Stomach smooth muscle (tissue), 2 donors: ENCODE data around the gene TTLL5.

ENCODE experiments used
- H3K27ac ChIP-seq: one replicate; pipeline ENCODE4 v1.7.0; 2013; ENCODE audit warnings: mild to moderate bottlenecking, low read length, inconsistent platforms
- H3K27me3 ChIP-seq, 2 donors: one replicate each; pipeline ENCODE4 v1.7.0; 2013; ENCODE audit warnings: low read length in 2 of 2; ENCODE audit not compliant: insufficient read depth in 2 of 2, control insufficient read depth in 1 of 2
- H3K36me3 ChIP-seq, 2 donors: one replicate each; pipeline ENCODE4 v1.7.0; 2013; ENCODE audit warnings: low read length in 2 of 2; ENCODE audit not compliant: control insufficient read depth in 2 of 2, insufficient read depth in 2 of 2
- H3K4me1 ChIP-seq: one replicate; pipeline ENCODE4 v1.7.0; 2013; ENCODE audit warnings: low read length; ENCODE audit not compliant: control insufficient read depth, insufficient read depth
- H3K4me3 ChIP-seq, 2 donors: one replicate each; pipeline ENCODE4 v1.7.0; 2013; ENCODE audit warnings: low read length in 2 of 2
- H3K9ac ChIP-seq, 2 donors: one replicate each; pipeline ENCODE4 v1.7.0; 2013; ENCODE audit warnings: low read length in 2 of 2, mild to moderate bottlenecking in 1 of 2
- H3K9me3 ChIP-seq, 2 donors: one replicate each; pipeline ENCODE4 v1.7.0; 2013; ENCODE audit warnings: low read length in 2 of 2; ENCODE audit not compliant: control insufficient read depth in 2 of 2
- donor health status: healthy.
- donor health status: Pancreatic carcinoma.

TTLL5 gene

DNA sequence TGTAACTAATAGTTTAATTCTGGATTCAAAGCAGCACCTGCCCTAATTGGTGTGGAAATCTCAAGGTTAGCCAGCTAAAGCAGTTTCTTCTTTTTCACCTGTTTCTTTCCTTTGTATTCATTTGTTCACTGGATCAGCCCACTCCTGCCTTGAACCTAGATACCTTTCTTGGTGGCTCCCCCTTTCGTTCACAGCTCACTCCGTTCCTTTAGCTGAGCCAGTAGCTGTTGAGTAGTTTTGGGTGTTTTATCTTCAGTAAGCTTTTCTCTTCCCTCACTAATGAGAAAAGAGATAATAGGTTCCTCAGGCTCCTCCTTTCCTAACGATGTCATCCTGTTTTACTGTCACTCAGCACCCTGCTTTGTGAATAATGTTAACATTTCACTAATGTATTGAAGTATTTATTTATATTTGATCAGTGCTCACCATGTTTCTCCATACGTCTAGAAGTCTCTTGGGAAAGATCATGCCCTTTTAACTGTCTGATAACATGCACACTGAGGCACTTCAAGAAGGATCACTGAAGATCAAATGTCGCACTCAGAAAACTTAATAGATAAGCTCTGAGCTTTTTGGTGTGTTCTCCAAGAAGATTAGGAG is 199.6 kb downstream of the TTLL5 start:
- Histone ChIP-seq H3K4me1 (peaks cover 25% of the 10 kb centered on the region), H3K27ac (peak overlapping the region; percentile 56), H3K9ac (no peak overlapping the region), H3K4me3 (no peak overlapping the region), H3K27me3 (no peaks in the 10 kb centered on the region), H3K9me3 (no peaks in the 10 kb centered on the region), H3K36me3 (no peaks in the 10 kb centered on the region)

DNA sequence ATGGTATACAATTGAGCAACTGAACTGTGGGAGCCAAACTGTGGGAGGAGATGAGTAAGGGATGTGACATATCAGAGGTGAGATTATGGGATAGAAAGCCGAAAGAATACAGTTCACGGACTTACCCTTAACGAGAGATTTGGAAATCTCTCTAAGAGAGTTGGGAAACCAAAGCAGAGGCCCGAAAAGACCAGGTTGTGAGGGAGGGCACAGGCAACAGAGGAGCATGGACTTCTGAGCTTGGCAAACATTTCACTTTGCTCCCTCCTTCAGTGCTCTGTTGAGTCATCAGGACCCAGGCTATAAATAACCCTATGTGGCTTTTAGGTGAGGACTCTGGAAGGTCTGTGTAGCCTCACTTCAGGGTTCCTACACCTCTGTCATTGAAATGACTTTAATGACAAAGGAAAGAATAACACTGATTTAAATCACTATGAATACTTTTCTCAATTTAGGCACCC is 200.1 kb downstream of the TTLL5 start:
- H3K27ac ChIP-seq, result peak overlapping the region; percentile 56
- no peak overlapping the region for H3K9ac ChIP-seq
- no peaks in the 10 kb centered on the region for H3K27me3 ChIP-seq
- no peaks in the 10 kb centered on the region for H3K36me3 ChIP-seq
- H3K4me3 ChIP-seq, result peak overlapping the region in 1 of 2 donors; percentile 8
- H3K9me3 ChIP-seq, result no peaks in the 10 kb centered on the region
- peaks cover 25% of the 10 kb centered on the region for H3K4me1 ChIP-seq

DNA sequence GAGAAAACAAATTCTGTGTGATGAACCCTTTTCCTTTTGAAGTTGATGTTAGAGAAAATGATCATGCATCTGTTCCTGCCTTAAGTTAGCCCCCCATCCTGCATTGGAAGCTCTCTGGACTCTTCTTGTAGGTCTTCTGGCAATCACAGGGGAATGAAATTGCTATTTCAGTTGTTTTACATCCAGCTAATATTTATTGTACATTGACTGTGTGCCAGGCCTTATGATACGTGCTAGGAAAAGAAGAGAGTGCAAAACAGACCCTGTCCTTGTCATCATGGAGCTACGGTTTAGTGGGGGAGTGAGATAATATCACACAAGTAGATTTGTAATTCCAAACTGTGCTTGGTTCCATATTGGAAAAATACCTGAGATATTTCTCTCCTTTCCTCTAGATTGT is 202.2 kb downstream of the TTLL5 start:
- Histone ChIP-seq H3K4me1 (peaks cover 30% of the 10 kb centered on the region), H3K9me3 (no peaks in the 10 kb centered on the region), H3K27me3 (no peaks in the 10 kb centered on the region), H3K36me3 (no peaks in the 10 kb centered on the region), H3K9ac (no peak overlapping the region), H3K27ac (no peak overlapping the region), H3K4me3 (no peak overlapping the region)

DNA sequence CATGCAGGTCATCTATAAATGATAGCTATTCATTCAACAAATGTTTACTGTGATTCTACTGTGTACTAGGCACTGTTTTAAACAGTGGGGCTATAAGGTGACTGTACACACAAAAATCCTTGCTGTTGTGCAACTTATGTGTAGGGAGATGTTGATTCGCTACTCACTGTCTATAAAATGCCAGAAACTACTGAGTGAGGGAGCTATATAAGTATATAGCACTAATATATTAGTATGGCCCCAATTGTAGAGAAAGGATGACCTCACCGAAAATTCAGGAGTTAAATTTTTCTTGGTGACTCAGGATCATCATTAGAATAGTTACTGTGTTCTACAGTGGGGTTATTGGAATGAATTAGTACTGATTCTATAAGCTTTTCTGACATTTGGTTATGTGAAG is 203.3 kb downstream of the TTLL5 start:
- H3K4me3 ChIP-seq, result no peak overlapping the region
- peaks cover 34% of the 10 kb centered on the region for H3K4me1 ChIP-seq
- H3K27ac ChIP-seq, result no peak overlapping the region
- H3K36me3 ChIP-seq, result no peaks in the 10 kb centered on the region
- H3K27me3 ChIP-seq, result no peaks in the 10 kb centered on the region
- no peaks in the 10 kb centered on the region for H3K9me3 ChIP-seq
- H3K9ac ChIP-seq, result no peak overlapping the region

DNA sequence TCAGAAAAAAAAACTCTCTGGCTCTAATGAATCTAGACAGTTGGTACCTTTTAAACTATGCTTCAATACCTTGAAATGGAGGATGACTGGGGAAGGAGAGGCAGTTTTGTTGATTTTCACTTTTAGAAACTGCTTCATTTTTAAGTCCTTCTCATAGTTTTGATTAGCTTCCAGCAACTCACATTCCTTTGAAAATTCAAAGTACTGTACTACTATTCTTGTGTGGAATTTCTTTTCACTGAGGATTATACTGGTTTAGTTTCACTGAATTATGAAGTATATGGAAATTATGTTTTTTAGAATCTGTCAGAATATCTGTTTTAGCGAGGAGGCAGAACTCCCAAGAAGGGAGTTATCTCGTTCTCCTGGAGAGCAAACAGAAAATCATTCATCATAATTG is 204.5 kb downstream of the TTLL5 start:
- Histone ChIP-seq H3K9me3 (no peaks in the 10 kb centered on the region), H3K27me3 (no peaks in the 10 kb centered on the region), H3K36me3 (no peaks in the 10 kb centered on the region), H3K9ac (no peak overlapping the region), H3K4me1 (peaks cover 27% of the 10 kb centered on the region), H3K27ac (no peak overlapping the region), H3K4me3 (no peak overlapping the region)

DNA sequence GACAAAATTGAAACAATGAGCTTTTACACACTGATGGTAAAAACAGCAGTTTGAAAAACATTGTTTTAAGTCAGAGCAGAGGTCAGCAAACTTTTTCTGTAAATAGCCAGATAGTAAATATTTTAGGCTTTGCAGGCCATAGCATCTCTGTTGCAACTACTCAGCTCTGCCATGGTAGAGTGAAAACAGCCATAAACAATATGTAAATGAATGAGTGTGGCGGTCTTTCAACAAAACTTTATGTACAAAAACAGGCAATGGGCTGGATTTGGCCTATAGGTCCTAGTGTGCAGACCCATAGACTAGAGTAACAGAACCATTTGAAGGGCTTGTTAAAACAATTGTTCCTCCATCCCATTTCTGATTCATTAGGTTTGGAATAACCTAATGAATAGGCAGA is 205.9 kb downstream of the TTLL5 start:
- Histone ChIP-seq H3K9ac (no peak overlapping the region), H3K9me3 (no peaks in the 10 kb centered on the region), H3K36me3 (no peaks in the 10 kb centered on the region), H3K4me3 (no peak overlapping the region), H3K27me3 (no peaks in the 10 kb centered on the region), H3K27ac (no peak overlapping the region), H3K4me1 (peaks cover 17% of the 10 kb centered on the region)

DNA sequence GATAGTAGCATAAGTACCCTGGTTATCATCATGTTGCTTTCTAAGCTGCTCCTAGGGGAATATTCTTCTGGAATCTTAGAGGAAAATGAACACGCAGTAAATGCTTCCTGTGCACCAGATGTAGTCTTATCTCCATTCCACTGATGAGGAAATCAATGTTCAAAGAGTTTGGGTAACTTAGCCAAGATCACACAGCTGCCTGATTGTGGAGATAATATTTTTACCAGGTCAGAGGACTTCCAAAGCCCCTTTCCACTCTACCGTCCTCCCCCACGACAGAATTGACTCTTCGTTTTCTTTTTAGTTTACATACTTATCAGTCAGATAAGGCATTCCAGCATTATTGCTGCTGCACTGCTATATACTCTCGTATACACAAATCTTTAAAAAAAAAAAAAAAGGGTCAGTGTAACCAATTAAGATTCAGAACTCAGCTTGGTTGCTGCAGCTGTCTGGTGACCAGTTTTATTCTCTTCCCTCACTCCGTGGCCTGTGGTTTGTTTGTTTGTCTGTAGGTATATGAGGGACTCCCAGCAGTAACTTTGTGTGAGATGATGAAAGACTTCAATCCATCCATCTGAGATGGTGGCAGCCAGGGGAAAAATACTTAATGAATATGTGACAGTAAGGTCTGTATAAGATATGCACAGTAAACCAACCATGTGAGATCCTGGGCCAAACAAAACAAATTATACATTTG is 210.3 kb downstream of the TTLL5 start:
- Histone ChIP-seq H3K36me3 (no peaks in the 10 kb centered on the region), H3K9me3 (no peaks in the 10 kb centered on the region), H3K4me3 (no peak overlapping the region), H3K4me1 (peaks cover 19% of the 10 kb centered on the region), H3K9ac (no peak overlapping the region), H3K27me3 (no peaks in the 10 kb centered on the region), H3K27ac (no peak overlapping the region)

DNA sequence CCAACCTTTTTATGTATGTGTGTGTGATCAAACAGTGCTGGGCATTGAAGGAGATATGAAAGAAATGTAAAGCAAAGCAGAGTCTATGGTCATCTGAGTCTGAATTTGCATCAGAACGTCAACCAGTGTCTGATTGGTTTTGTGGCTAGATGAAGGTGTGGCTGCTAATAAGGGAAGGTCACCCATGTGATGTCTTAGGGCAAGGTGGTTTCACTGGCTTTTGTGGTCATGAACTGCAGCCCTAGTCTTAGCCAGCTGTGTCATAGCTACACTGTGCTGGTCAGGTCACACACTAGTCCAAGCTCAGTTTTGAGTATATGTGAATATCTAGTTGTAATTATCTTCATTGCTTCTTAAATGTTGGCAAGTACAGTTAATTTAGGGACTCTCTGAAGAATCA is 214.9 kb downstream of the TTLL5 start:
- Histone ChIP-seq H3K27me3 (no peaks in the 10 kb centered on the region), H3K4me3 (no peak overlapping the region), H3K4me1 (peaks cover 18% of the 10 kb centered on the region), H3K36me3 (no peaks in the 10 kb centered on the region), H3K9me3 (no peaks in the 10 kb centered on the region), H3K9ac (no peak overlapping the region), H3K27ac (peak overlapping the region; percentile 50)

DNA sequence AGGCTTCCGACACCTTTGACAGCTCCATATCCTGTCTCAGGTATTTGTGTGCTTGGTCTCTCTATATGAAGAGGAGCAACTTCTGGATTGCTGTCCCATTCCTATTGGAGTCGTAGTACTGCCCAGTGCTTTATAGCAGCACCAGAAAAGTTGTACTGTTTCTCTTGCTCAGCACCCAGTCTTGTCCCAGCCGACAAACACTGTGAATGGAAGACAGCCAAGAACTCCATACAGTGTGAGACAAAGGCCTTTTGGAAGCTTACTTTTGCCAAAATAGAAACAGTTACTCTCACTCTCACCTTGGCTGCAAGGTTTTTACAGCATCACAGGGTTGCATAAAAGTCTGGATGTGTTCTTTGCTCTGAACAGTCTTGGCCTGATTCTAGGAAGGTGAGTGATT is 215.5 kb downstream of the TTLL5 start:
- H3K9me3 ChIP-seq, result no peaks in the 10 kb centered on the region
- no peak overlapping the region for H3K4me3 ChIP-seq
- no peaks in the 10 kb centered on the region for H3K36me3 ChIP-seq
- peaks cover 18% of the 10 kb centered on the region for H3K4me1 ChIP-seq
- no peak overlapping the region for H3K9ac ChIP-seq
- H3K27me3 ChIP-seq, result no peaks in the 10 kb centered on the region
- H3K27ac ChIP-seq, result peak overlapping the region; percentile 50

DNA sequence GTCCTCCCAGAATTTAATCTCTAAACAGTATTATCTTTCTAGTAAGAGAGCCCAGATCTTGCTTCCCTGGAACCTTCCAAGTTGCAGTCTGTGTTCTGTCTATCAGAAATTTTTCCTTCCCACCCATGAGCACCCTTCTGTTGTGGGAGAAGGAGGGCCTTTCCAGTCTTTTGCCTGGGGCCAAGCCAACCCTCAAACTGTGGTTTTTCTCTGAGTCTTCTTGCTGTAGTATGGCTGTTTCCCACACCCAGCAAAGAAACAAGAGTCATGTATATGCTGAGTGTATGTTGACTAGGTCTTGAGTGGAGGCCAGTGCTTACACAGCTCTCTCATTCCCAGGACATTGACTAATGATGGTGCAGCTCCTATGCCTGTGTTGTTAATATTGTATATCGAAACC is 216.2 kb downstream of the TTLL5 start:
- H3K9ac ChIP-seq, result no peak overlapping the region
- peaks cover 18% of the 10 kb centered on the region for H3K4me1 ChIP-seq
- no peak overlapping the region for H3K4me3 ChIP-seq
- H3K9me3 ChIP-seq, result no peaks in the 10 kb centered on the region
- H3K36me3 ChIP-seq, result no peaks in the 10 kb centered on the region
- peak overlapping the region; percentile 50 for H3K27ac ChIP-seq
- H3K27me3 ChIP-seq, result no peaks in the 10 kb centered on the region

DNA sequence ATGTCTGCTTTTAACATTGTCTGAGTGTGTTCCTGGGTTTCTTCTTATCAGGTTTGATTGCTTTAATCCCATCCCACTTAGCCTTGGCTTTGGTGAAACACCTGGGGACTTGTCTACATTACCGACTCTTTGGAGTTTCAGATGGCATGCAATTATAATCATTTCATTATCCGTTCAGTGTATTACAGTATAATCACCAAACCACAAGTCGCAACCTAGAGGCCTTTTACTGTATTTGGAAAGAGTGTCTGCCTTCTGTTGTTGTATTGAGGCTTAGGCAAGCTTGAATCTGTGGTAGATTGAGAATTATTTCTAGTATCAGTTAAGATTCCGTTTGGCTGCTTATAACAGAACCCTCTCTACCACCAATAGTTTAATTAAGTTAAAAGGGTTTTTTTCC is 216.8 kb downstream of the TTLL5 start:
- no peak overlapping the region for H3K4me3 ChIP-seq
- H3K36me3 ChIP-seq, result no peaks in the 10 kb centered on the region
- peak overlapping the region; percentile 50 for H3K27ac ChIP-seq
- no peaks in the 10 kb centered on the region for H3K27me3 ChIP-seq
- no peak overlapping the region for H3K9ac ChIP-seq
- H3K4me1 ChIP-seq, result peaks cover 18% of the 10 kb centered on the region
- no peaks in the 10 kb centered on the region for H3K9me3 ChIP-seq
